ENCODE measurements around the gene SRPK1.

Gene SRPK1

DNA sequence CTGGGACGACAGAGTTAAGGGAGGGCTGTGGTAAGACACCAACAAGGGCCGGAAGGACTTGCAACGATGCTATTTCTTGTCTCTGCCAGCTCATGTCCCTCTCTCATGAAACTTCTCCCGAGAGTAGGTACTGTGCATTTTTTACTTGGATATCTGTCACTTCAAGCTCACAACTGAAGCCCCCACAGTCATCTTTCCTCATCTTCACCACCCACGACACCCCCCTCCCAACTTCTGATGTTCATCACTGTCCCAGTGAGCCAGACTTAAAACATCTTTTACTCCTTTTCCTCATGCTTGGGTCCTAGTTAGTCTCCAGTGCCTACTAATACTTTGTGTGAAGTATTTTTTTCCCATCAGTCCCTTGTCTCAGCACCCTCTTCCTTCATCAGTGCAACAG is 34.6 kb upstream of the SRPK1 start:
- H3K4me1 ChIP-seq (ENCODE audit: low read depth, poor library complexity, severe bottlenecking), result peaks cover 11% of the 10 kb centered on the region
- H2AFZ ChIP-seq (ENCODE audit: low read depth), result no peak overlapping the region
- TF ChIP-seq, protein P1, sequence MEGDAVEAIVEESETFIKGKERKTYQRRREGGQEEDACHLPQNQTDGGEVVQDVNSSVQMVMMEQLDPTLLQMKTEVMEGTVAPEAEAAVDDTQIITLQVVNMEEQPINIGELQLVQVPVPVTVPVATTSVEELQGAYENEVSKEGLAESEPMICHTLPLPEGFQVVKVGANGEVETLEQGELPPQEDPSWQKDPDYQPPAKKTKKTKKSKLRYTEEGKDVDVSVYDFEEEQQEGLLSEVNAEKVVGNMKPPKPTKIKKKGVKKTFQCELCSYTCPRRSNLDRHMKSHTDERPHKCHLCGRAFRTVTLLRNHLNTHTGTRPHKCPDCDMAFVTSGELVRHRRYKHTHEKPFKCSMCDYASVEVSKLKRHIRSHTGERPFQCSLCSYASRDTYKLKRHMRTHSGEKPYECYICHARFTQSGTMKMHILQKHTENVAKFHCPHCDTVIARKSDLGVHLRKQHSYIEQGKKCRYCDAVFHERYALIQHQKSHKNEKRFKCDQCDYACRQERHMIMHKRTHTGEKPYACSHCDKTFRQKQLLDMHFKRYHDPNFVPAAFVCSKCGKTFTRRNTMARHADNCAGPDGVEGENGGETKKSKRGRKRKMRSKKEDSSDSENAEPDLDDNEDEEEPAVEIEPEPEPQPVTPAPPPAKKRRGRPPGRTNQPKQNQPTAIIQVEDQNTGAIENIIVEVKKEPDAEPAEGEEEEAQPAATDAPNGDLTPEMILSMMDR (conservative IDR thresholded peaks at IDR 0.05; ENCODE audit: low read depth, low read length), result no peak
- H3K79me2 ChIP-seq (ENCODE audit: insufficient read depth, low read depth), result no peaks in the 10 kb centered on the region
- H3K9ac ChIP-seq, result no peak overlapping the region
- H3K27ac ChIP-seq, result no peak overlapping the region
- no peak overlapping the region for H3K4me3 ChIP-seq (IDR thresholded peaks at IDR 0.05; ENCODE audit: insufficient read depth, low read depth, low read length)
- no peaks in the 10 kb centered on the region for H4K20me1 ChIP-seq (ENCODE audit: insufficient read depth)
- H3K36me3 ChIP-seq (ENCODE audit: insufficient read depth), result no peaks in the 10 kb centered on the region
- no peaks in the 10 kb centered on the region for H3K27me3 ChIP-seq (ENCODE audit: insufficient read depth, low read depth)
- H3K4me2 ChIP-seq, result no peak overlapping the region

DNA sequence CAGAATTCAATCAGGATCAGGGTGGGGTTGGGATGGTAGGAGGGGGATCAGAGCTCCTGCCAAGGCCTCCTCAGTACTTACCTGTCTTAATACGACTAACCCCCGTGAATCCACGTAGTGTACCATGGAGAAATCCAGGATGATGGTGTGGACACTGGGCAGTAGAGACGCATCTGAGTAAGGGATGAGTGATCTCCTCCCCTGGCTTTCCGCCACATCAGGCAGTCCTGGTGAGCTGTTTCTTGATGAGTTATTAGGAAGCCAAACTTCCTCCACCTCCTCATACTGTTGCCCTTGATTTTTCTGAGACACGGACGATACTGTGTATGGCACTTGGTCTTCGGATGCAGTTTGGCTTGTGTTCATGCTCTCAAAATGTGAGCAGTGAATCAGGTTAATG is 34.2 kb upstream of the SRPK1 start:
- no peak overlapping the region for H3K9ac ChIP-seq
- H3K27me3 ChIP-seq (ENCODE audit: insufficient read depth, low read depth), result no peaks in the 10 kb centered on the region
- H3K4me2 ChIP-seq, result no peak overlapping the region
- H2AFZ ChIP-seq (ENCODE audit: low read depth), result no peak overlapping the region
- TF ChIP-seq, protein P1 (conservative IDR thresholded peaks at IDR 0.05; ENCODE audit: low read depth, low read length), result no peak
- H3K36me3 ChIP-seq (ENCODE audit: insufficient read depth), result no peaks in the 10 kb centered on the region
- no peaks in the 10 kb centered on the region for H3K79me2 ChIP-seq (ENCODE audit: insufficient read depth, low read depth)
- no peaks in the 10 kb centered on the region for H4K20me1 ChIP-seq (ENCODE audit: insufficient read depth)
- no peak overlapping the region for H3K27ac ChIP-seq
- peaks cover 11% of the 10 kb centered on the region for H3K4me1 ChIP-seq (ENCODE audit: low read depth, poor library complexity, severe bottlenecking)
- no peak overlapping the region for H3K4me3 ChIP-seq (IDR thresholded peaks at IDR 0.05; ENCODE audit: insufficient read depth, low read depth, low read length)

DNA sequence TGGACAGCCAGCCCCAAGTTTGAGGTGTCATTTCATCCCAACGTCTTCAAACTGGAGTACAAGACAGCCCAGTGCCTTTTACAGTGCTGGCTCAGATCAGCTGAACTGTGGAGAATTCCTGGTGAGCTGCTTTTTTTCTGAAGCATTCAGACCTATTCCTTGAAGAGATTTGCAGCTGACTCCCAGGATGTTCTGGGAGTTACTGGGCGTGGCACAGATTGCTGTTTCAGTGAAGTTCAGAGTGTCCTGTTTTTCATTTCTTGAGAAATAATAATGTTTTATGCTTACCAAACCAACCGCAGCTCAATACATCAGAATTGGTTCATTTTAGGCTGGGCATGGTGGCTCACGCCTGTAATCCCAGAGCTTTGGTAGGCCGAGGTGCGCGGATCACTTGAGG is 33.4 kb upstream of the SRPK1 start:
- TF ChIP-seq, protein P1 (conservative IDR thresholded peaks at IDR 0.05; ENCODE audit: low read depth, low read length), result no peak
- H3K27me3 ChIP-seq (ENCODE audit: insufficient read depth, low read depth), result no peaks in the 10 kb centered on the region

DNA sequence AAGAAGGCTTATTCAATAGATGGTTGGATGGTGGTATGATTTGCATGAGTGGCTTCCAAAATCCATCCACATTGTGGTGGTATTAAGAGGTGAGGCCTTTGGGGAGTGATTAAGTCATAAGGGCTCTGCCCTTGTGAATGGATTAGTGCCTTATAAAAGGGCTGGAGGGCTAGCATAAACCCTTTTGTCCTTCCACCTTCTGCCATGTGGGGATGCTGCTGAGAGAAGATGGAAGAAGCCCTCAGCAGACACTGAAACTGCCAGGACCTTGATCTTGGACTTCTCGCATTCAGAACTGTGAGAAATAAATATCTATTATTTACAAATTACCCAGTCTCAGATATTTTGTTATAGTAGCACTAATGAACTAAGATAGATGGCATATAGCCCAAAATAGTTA is 27.8 kb upstream of the SRPK1 start:
- Histone ChIP-seq H2AFZ (ENCODE audit: low read depth) (no peak overlapping the region), H3K4me3 (IDR thresholded peaks at IDR 0.05; ENCODE audit: insufficient read depth, low read depth, low read length) (no peak overlapping the region), H3K79me2 (ENCODE audit: insufficient read depth, low read depth) (no peaks in the 10 kb centered on the region), H3K4me1 (ENCODE audit: low read depth, poor library complexity, severe bottlenecking) (peaks cover 16% of the 10 kb centered on the region), H3K27ac (no peak overlapping the region), H3K36me3 (ENCODE audit: insufficient read depth) (no peaks in the 10 kb centered on the region), H3K4me2 (no peak overlapping the region), H3K27me3 (ENCODE audit: insufficient read depth, low read depth) (no peaks in the 10 kb centered on the region), H4K20me1 (ENCODE audit: insufficient read depth) (no peaks in the 10 kb centered on the region), H3K9ac (no peak overlapping the region)
- TF ChIP-seq, protein P1 (conservative IDR thresholded peaks at IDR 0.05; ENCODE audit: low read depth, low read length), result no peak

More for the DNA sequence above, 33.4 kb upstream of the SRPK1 start:
- no peak overlapping the region for H3K9ac ChIP-seq
- H3K4me2 ChIP-seq, result no peak overlapping the region
- no peaks in the 10 kb centered on the region for H3K79me2 ChIP-seq (ENCODE audit: insufficient read depth, low read depth)
- no peaks in the 10 kb centered on the region for H4K20me1 ChIP-seq (ENCODE audit: insufficient read depth)
- H3K4me3 ChIP-seq (IDR thresholded peaks at IDR 0.05; ENCODE audit: insufficient read depth, low read depth, low read length), result no peak overlapping the region
- no peaks in the 10 kb centered on the region for H3K36me3 ChIP-seq (ENCODE audit: insufficient read depth)
- H2AFZ ChIP-seq (ENCODE audit: low read depth), result no peak overlapping the region
- H3K27ac ChIP-seq, result no peak overlapping the region
- H3K4me1 ChIP-seq (ENCODE audit: low read depth, poor library complexity, severe bottlenecking), result peaks cover 11% of the 10 kb centered on the region

All from KMS-11 (cell line).